ENCODE results near the gene SHMT2.

The SHMT2 gene

DNA sequence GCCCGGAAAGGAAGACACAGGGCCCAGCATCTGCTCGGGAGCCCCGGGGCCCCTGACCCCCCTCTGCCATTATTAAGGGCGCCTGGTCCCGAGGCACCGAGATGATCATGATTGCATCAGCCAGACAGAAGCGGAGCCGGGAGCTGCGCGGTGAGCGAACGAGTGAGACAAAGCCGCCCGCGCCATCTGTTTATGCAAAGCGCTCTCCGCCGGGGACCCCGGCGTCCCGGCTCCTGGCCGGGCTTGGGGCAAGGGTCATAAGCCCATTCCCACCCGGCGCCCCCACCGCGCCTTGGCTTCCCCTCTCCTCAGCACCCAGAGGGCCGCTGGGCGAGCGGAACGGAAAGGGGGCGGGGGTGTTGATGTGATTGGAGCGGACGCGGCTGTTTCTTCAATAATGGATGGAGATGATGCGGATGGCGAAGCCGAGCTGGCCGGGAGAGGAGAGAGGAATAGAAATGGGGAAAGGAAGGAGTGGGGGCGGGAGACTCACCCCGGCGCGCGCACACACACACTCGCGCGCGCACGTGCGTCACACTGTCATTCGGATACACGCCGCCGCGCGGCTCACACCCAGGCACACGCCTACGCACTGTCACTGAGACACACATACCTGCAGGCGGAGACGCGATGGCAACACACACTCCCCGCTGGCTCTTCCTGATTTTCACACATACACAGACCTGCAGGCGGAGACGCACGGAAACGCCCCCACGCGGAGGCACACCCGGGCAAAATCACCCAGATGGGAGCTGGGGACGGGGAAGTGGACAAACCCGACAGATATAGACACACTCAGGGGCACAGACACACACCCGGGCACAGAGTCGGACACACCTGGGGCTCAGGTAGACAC, 10.8 kb downstream of the SHMT2 start:
- DNase-seq (ENCODE audit: low spot score): peak; percentile 75

DNA sequence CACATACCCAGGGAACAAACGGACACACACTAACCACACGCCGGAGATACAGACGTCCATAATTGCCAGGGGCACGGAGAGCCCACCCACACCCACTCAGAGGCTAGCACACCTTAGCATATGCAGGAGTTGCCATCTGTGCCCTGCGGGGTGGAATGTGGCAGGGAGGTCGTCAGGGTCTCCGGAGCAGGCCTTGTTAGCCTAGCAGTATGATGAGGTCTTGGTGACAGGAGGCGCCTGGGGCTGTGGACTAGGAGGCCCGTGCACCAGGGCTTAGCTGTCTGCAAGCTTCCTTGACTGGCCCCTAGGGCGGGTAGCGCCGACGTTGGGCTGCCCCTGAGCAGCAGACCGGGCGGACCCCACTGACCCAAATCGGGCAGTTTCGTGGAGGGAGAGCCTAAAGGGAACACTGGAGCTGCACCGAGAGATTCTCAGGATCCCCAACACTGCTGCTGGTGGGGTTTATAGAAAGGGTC, 11.5 kb downstream of the SHMT2 start:
- peak; percentile 60 for DNase-seq (ENCODE audit: low spot score)

DNA sequence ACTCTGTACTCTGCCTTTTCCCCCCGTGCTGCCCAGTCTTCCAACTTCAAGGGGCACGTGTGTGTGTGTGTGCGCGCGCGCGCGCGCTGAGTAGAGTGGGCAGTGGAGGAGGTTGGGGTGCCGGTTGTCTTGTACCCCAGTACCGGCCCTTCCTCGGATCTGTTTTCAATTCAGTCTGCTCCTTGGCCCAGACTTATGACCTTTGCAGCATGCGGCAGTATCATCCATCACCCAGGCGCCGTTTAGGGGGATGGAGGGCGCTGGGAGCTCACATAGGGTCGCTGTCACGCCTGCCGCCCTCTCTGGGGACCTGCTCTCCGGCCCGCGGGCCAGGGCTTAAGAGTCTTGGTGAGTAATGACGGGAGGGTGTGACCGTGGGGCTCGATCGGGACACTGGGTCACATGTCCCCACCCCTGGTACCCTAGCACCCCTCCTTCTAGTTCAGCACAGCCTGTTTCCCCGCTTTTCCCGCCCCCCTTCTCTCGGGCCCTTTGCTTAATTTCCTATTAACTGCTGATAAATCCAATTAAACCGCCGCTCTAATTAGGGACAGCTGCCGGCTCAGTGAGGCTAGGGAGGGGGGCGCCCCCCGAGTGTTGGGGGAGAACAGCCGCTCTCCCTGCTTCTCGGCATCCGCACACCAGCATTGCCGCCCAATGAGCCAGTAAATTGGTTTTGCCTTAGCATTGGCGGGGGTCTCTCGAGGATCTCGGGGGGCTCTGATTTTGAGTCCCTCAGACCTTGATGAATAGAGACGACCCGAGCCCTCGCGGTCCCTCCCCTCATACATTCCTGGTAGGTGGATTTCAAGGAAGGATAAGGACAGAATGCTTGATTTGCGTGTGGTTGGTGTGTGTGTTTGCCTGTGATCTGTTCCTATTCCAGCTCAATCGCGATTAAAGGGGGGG, 12.1 kb downstream of the SHMT2 start:
- DNase-seq (ENCODE audit: low spot score): no peak

- no peak for DNase-seq (ENCODE audit: low spot score)
Measured at GRCh38 chr12:57242329-57242690, 12.8 kb downstream of the SHMT2 start.

- DNase-seq (ENCODE audit: low spot score): peak; percentile 66
Measured at GRCh38 chr12:57242691-57243454, 13.4 kb downstream of the SHMT2 start.

DNA sequence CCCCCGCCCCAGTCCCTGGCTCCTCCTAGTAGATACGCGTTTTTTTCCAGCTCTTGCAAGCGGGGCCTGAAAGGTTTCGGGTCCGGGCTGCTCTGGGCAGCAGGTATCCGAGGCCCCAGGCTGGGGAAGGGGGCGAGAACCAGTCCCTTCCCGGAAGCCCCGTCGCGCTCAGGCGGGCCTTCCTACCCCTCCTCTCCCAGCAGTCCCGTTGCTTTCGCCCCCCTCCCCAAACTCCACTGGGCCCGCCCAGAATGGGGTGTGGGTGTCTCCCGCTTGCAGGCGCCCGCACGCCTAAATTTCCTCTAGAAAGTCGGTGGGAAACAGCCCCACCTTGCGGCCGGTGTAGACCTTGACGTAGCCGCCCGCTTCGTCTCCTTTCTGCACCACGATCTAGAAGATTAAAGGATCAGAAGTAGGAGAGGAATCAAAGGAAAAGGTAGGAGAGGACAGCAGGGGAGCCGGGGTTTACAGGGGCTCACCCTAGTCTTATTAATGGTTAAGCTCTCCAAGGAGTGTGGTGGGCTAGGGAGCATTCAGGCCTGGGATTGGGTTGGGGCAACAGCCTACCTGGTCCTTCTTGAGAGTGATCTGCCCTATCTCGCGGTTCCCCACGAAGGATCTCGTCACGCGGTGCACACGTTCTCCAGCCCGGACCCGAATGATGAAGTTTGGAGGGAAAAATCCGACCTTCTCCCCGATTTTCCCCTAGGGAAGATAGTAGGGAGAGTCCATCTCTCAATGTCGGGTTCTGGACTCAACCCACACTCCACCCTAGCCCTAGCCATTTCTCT, 14.2 kb downstream of the SHMT2 start:
- peak; percentile 83 for DNase-seq (ENCODE audit: low spot score)

GRCh38 chr12:57244312-57244696, 14.8 kb downstream of the SHMT2 start:
- DNase-seq (ENCODE audit: low spot score): no peak

DNA sequence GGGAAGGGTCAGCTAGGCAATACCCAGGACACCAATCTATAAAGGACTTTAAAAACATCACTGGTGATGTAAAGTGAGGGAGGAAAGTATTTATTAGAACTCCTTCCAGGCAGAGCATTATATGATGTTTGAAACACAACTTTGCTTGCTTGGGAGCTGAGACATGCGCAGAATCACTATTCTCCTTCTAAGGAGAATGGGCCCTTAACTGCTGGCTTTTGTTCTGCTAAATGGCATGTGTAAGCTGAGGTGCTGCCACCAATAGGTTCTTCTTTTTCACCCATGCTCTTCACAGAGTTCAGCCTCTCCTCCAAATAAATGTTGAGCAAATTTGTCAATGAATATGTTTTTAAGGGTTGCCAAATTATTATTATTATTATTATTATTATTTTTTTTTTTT, 17.5 kb downstream of the SHMT2 start:
- DNase-seq (ENCODE audit: low spot score): no peak

DNA sequence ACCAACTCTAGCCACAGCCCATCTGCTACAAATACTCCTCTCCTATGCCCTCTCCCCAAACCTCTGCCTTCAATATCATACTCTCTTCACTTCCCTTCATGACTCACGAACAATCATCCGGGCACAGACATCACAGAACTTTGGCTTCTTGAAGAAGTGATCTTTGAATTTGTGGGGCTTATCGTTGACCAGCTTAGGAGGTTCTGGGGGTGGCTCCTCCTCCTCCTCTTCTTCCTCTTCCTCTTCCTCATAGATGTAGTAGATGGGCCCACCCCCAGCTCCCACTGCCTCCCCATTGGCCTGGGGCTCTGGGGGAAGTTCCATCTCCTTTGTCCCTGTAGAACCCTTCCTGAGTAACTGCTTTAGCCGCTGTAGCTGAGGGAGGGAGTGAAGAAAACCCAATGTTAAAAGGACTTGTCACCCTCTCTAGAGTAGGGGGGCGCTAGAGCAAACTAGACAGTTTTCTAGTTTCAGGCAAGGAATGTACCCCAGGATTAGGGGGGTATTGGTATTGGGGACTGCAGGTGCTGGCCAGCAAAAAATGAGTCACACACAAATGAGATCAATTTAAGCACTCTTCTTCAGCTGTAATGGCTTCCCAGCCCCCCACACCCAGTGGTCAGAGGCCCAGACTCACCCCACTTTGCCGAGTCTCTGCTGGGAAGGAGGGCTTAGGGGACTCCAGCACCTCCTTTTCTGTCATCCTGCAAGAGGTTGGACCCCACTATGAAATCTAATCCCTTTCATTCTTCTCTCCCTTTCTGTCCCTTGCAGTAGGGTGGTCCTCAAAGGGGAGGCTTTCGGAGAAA, 19.6 kb downstream of the SHMT2 start:
- no peak for DNase-seq (ENCODE audit: low spot score)

GRCh38 chr12:57250541-57250940, 21.0 kb downstream of the SHMT2 start:
- no peak for DNase-seq (ENCODE audit: low spot score)

GRCh38 chr12:57250956-57251355, 21.4 kb downstream of the SHMT2 start, which contains the start of gene STAC3:
STAC3 (minus strand) TSS chr12:57251187; CDS start chr12:57249636, 1,551 bp downstream.
- no peak for DNase-seq (ENCODE audit: low spot score)

- DNase-seq (ENCODE audit: low spot score): no peak
Measured at GRCh38 chr12:57254506-57255280, 25.2 kb downstream of the SHMT2 start.

DNA sequence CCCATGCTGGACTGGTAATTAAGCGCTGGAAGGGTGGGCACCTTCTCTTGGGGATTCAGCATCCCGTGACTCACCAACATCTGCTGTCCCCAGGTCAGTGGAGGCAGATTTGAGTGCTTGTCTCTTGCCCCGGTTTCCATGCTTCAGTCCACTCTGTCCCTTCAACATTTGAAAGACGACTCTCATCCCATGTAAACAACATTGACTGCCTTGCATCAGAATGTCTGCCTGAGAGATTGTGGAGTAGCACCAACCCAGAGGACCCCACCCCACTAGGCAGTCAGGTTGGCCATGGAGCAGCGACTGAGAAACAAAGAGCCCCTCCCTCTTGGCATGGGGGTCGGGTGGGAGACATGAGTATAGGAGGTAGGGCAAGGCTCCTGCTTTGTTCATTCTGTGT, 26.4 kb downstream of the SHMT2 start:
- no peak for DNase-seq (ENCODE audit: low spot score)

- DNase-seq (ENCODE audit: low spot score): no peak
Measured at GRCh38 chr12:57258977-57259970, 29.8 kb downstream of the SHMT2 start.

DNA sequence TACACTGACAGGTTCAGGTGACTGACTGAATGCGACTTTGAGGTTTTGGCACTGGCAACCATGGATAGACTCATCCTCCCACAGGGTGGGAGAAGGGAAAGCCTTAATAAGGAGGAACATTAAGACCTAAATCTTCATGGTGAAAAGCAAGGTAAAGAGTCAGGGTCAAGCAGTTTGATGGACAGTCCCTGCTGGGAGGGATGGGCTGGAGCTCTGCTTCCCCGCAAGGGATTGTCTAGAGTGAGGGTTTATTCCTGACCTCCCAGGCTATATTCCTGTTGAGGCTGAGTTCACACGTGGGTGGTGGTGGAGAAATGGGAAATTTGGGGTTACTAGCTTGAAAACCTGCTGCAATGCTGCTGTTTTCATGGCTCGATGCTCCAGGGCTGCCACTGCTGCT, 30.9 kb downstream of the SHMT2 start:
- no peak for DNase-seq (ENCODE audit: low spot score)

DNA sequence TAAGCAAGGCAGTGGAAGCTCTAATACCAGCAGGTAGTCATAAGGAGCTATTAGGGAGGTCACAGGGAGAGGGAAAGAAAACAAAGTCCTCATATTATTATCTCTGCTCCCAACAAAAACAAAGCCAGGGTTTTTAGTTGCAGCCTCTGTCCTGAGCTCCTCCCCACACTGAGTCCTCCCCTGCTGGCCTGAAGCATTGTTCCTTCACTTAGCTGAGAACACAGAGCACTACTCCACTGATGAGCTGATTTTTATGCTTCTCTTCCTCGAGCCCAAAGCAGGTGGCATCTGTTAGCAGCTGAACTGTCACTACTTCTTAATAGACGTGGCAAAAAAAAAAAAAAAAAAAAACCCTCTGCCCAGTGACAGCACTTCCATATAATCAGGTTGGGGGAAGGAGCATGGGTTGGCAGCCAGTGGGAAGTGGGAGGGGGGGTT, 31.9 kb downstream of the SHMT2 start:
- no peak for DNase-seq (ENCODE audit: low spot score)

DNA sequence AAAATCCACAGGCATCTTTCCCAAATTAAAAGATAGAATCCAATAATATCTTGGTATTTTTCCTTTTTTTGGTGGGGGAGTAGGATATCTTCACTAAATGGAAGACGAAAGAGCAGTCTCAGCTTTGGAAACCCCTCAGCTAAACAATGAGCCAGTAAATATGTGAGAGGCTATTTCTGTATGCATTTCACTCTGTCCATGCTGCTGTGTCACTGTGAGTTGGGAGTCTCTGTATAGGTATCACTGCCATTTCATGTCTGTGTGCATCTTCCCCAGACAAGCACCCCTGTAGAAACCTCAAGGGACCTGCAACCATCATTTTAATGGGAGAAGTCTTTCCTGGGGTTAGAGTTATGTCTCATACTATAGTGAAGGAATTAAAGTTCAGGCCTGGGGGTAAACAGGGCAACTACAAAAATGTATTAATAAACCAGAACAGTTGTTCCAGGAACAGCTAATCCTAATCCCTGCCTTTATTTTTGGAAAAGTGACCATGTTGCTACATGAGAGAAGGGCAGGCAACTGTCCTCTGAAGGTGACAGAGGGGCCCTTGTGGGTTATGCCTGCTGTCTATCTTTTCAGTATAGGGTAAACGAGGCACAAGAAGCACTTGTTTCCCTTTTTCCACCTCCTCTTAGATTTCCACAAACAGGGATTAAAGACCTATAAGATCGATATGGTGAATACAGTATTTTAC, 32.8 kb downstream of the SHMT2 start:
- no peak for DNase-seq (ENCODE audit: low spot score)

DNA sequence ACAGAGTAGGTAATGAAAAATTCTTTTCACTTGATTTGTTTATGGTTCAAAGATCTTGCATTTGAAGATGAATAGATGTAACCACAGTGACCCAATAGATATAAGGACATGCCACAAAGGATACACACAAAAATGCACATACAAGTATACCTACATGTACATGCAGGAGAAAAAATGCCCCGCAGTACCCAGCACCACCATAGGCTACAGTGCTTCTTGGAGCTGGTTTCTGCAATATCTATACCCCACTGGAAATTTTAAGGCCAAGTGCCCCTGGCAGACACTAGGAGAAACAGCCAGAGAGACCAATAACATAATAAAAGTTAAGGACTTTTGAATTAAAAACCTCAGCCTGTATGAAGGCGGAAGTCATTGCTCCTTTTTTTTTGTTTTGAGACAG, 33.6 kb downstream of the SHMT2 start:
- no peak for DNase-seq (ENCODE audit: low spot score)

Data from hepatic stellate cell (primary cell).